ENCODE data around the gene CMPK1.

The CMPK1 gene

DNA sequence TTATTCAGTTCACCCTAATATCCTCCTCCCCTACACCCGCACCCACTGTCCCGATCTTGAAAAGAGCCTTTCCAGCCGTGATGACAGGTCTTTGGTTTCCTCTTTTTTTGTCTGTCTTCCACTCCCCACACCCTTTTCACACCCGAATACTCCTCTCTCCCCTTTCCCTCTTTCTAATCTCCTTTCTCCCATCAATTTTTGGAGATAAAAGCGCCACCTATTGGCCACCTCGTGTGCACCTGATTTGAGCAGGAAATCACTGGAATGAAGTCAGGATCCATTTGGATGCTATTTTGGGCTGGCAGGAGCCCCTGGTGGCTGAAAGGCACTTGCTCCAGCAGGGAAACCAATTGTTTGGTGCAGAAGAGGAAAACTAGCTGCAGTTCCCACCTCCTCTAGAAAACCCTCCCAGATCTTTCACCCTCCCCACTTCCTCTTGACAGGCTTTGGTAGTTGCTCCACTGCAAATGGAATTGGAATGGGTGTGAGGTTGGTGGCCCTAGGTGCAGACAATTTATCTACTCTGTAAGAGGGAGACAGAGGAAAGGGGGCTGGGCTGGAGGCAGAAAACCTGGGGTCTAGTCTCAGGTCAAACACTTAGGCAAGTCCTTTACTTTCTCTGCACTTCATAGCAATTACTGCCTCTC lies 90.9 kb downstream of the CMPK1 start:
- peak; percentile 56 for DNase-seq (ENCODE audit: low spot score)

Data from COLO829 (cell line).